ENCODE data around the gene GCAT. TPM values are rescaled to one million over a fixed set of nuclear protein-coding genes. Genes with fewer than 3 reads are reported as not detected.

GCAT gene
- total and polyA plus RNA-seq, 9 donors = 2.3 to 17.7 (median 9.9) TPM

DNA sequence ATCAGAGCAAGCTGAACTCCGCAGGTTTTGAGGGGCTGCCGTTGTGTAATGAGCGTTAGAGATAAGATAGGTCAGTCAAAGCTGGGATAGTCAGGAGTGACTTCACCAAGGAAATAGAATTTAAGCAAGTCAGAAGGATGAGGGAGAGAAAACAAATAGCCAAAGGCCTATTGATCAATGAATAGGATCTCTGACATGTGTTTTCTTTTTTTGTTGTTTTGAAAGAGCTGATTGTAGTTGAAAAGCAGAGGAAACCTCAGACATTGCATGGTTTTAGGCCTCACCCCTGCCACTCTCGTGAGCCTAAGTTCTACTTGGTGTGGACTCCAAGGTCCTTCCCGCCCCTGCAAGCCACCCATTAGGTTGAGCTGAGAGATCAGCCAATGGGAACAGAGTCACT is 44.7 kb downstream of the GCAT start:
- WGBS, 3 donors = 64 to 78% (median 66%) methylated on average over 5 of the region's 5 CpGs
- DNase-seq = no peak
- Histone ChIP-seq H3K36me3 (no peaks in the 10 kb centered on the region), H3K4me3 (no peak overlapping the region), H3K4me1 (ENCODE audit: insufficient read depth) (peaks cover 5% of the 10 kb centered on the region), H3K27ac (no peak overlapping the region), H3K27me3 (no peaks in the 10 kb centered on the region), H3K9me3 (no peaks in the 10 kb centered on the region)
- TF ChIP-seq POLR2A (IDR thresholded peaks at IDR 0.05) = no peak
- TF ChIP-seq CTCF (IDR thresholded peaks at IDR 0.05) = no peak
- TF ChIP-seq EP300 (IDR thresholded peaks at IDR 0.05) = no peak
- intact Hi-C loops (cut with DNase I) = no loop called here

DNA sequence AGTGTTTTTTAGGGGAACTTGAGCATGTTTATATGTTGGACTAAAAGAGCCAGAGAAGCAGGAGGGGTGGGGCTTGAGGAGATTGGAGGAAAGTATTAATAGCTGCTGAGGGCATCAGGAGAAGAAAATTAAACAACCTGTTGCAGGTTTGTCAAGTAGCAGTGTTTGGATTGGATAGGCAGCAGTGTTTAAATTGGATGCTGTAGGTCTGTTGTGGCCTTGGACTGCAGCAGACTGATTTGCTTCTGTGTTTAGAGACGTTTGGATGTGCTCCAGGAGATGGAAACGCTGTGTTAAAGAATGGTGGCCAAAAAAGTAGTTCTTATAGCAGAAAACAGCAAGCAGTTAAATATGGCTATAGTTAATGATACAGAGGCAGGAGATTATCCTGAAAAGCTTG is 47.2 kb downstream of the GCAT start:
- Histone ChIP-seq H3K36me3 (peaks cover 2% of the 10 kb centered on the region), H3K27ac (no peak overlapping the region), H3K9me3 (no peaks in the 10 kb centered on the region), H3K4me1 (ENCODE audit: insufficient read depth) (peaks cover 4% of the 10 kb centered on the region), H3K4me3 (no peak overlapping the region), H3K27me3 (no peaks in the 10 kb centered on the region)
- WGBS, 3 donors = 5 to 10% (median 8%) methylated on average over 2 of the region's 2 CpGs
- intact Hi-C loops (cut with DNase I) = no loop called here
- no peak for DNase-seq
- TF ChIP-seq EP300 (IDR thresholded peaks at IDR 0.05) (no peak), CTCF (IDR thresholded peaks at IDR 0.05) (no peak), POLR2A (IDR thresholded peaks at IDR 0.05) (no peak)

- Histone ChIP-seq H3K9me3 (no peaks in the 10 kb centered on the region), H3K36me3 (peaks cover 2% of the 10 kb centered on the region), H3K4me1 (ENCODE audit: insufficient read depth) (peaks cover under 1% of the 10 kb centered on the region), H3K27me3 (no peaks in the 10 kb centered on the region), H3K27ac (no peak overlapping the region), H3K4me3 (no peak overlapping the region)
- WGBS, 3 donors = 80 to 89% (median 89%) methylated on average over 2 of the region's 2 CpGs
- TF ChIP-seq EP300 (IDR thresholded peaks at IDR 0.05) (no peak), CTCF (IDR thresholded peaks at IDR 0.05) (no peak), POLR2A (IDR thresholded peaks at IDR 0.05) (no peak)
- intact Hi-C loops (cut with DNase I) = no loop called here
- no peak for DNase-seq
Measured at GRCh38 chr22:37855462-37855861, 47.7 kb downstream of the GCAT start.

DNA sequence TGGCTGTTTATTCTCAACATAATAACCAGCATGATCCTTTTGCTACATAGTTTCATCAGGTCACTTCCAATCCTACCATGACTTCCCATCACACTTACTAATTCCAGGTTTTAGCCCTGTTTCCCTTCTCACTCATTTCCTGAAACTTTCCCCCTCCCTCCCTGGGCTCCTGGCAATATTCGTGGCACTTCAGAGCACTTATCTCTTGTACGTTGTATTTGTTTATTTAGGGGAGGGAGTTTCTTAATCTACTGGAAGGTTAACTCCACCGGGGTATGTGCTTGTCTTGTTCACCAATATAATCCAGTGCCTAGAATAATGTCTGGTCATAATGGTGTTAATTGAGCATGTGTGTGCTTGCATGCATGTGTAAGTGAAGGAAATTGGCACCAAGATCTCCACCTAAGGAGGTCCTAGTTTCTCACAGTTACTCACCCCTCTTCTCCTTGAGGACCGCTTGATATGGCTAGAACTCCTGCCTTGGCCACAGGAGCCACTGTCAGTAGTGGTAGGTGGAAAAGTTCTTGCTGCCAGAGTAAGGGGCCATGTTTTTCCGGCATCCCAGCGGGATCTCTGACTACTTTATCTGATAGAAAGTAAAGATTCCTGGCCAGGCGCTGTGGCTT is 53.2 kb downstream of the GCAT start:
- H3K4me3 ChIP-seq = no peak overlapping the region
- no peaks in the 10 kb centered on the region for H3K27me3 ChIP-seq
- WGBS, 3 donors = 55 to 62% (median 57%) methylated on average over 7 of the region's 7 CpGs
- intact Hi-C loops (cut with DNase I) = loop anchor here in 3 of 4 donors (5.0 kb wide), 2 partner anchors 39 to 44 kb away; partner anchors contain the start of gene GALR3 (in 1 of the 3)
- H3K36me3 ChIP-seq = peaks cover 2% of the 10 kb centered on the region
- H3K27ac ChIP-seq = no peak overlapping the region
- no peak for TF ChIP-seq POLR2A (IDR thresholded peaks at IDR 0.05)
- TF ChIP-seq CTCF (IDR thresholded peaks at IDR 0.05) = no peak
- TF ChIP-seq EP300 (IDR thresholded peaks at IDR 0.05) = no peak
- H3K9me3 ChIP-seq = no peaks in the 10 kb centered on the region
- peaks cover 3% of the 10 kb centered on the region for H3K4me1 ChIP-seq (ENCODE audit: insufficient read depth)
- no peak for DNase-seq

Data from ovary (tissue), 9 donors.